GM12878 (cell line): ENCODE results near the gene ANKDD1B. TPM values are rescaled to one million over a fixed set of nuclear protein-coding genes. Genes with fewer than 3 reads are reported as not detected.

Experiments used
- ATAC-seq: fragments of 200-7000 bp; cut with Tn5 transposase; 3 replicates; pipeline ENCODE4 v1.9.1; 2020; ENCODE audit warnings: mild to moderate bottlenecking, moderate library complexity
- BruUV-seq: library from RNA; stranded (reverse); fragments of 400-500 nt; replicated peaks from 2 replicates; lab custom pipeline; 2021; lab: Mats Ljungman, UMichigan
- CTCF ChIA-PET: fragments of 300-600 bp; sonication (Branson Sonifier 250); formaldehyde crosslinking; extraction: SDS; loops from one replicate; lab custom pipeline; 2021; ENCODE audit warnings: inconsistent platforms; lab: Yijun Ruan, JAX
- POLR2A ChIA-PET: fragments of 350-600 bp; formaldehyde crosslinking; extraction: SDS; loops from one replicate; lab custom pipeline; 2021; ENCODE audit warnings: inconsistent platforms; lab: Charles Lee
- RAD21 ChIA-PET: fragments of 300-600 bp; sonication (Branson Sonifier 250); formaldehyde crosslinking; loops from one replicate; lab custom pipeline; 2023; ENCODE audit warnings: antibody characterized with exemption; ENCODE audit not compliant: unreplicated experiment; lab: Charles Lee
- SMC1A ChIA-PET: fragments of 300-600 bp; sonication (Branson Sonifier 250); formaldehyde crosslinking; loops from one replicate; lab custom pipeline; 2023; ENCODE audit not compliant: unreplicated experiment, uncharacterized antibody; lab: Charles Lee
- DNase-seq: peaks from one replicate; pipeline ENCODE4 v3.0.0-alpha.2; 2011; ENCODE audit warnings: low read depth, low spot score
- FAIRE-seq: peaks from 3 replicates; lab custom pipeline; 2011; peaks lifted over from hg19 to GRCh38; lab: Jason Lieb, UNC
- H2AFZ ChIP-seq: 2 replicates; pipeline ENCODE4 v1.6.0; 2011; ENCODE audit warnings: low read depth, low read length, control low read depth; ENCODE audit not compliant: control insufficient read depth
- H3K27ac ChIP-seq: 2 replicates; pipeline ENCODE4 v1.5.1; 2011; ENCODE audit warnings: control low read depth; ENCODE audit not compliant: control insufficient read depth, insufficient read depth
- H3K27me3 ChIP-seq, 2 experiments: replicated peaks in 1 of 2; 2 replicates each; pipeline versions ENCODE4 v1.6.0 to v1.6.1; 2011; ENCODE audit warnings: low read length in 1 of 2; ENCODE audit not compliant: control insufficient read depth in 2 of 2, insufficient read depth in 2 of 2
- H3K36me3 ChIP-seq, 2 experiments: 2 replicates each; pipeline ENCODE4 v1.5.1; 2011; ENCODE audit warnings: low read length in 1 of 2; ENCODE audit not compliant: control insufficient read depth in 2 of 2, insufficient read depth in 2 of 2
- H3K4me1 ChIP-seq: 2 replicates; pipeline ENCODE4 v1.6.1; 2011; ENCODE audit warnings: mild to moderate bottlenecking, low read length, moderate library complexity, mixed read lengths; ENCODE audit not compliant: control insufficient read depth, insufficient read depth
- H3K4me2 ChIP-seq: 2 replicates; pipeline ENCODE4 v1.6.0; 2011; ENCODE audit warnings: control low read depth; ENCODE audit not compliant: control insufficient read depth, insufficient read depth
- H3K4me3 ChIP-seq: fragments of 200-600 bp; sonication (generic); 2 replicates; pipeline ENCODE4 v1.5.1; 2016
- H3K79me2 ChIP-seq: 2 replicates; pipeline ENCODE4 v1.6.0; 2011; ENCODE audit warnings: low read length; ENCODE audit not compliant: control insufficient read depth, insufficient read depth
- H3K9ac ChIP-seq: 2 replicates; pipeline ENCODE4 v1.8.0; 2011; ENCODE audit warnings: low read length, control low read depth, mixed read lengths; ENCODE audit not compliant: control insufficient read depth, insufficient read depth
- H3K9me3 ChIP-seq: replicated peaks from 3 replicates; pipeline ENCODE4 v1.5.1; 2011; ENCODE audit warnings: mild to moderate bottlenecking, low read length; ENCODE audit not compliant: control insufficient read depth, insufficient read depth
- H4K20me1 ChIP-seq: 2 replicates; pipeline ENCODE4 v1.6.0; 2011; ENCODE audit not compliant: control insufficient read depth, insufficient read depth
- ATF7 ChIP-seq: fragments of 450-650 bp; IDR thresholded peaks from 2 replicates; pipeline ENCODE4 v1.6.1; 2016; ENCODE audit warnings: low read depth, mild to moderate bottlenecking
- CBX3 ChIP-seq: fragments of 200-600 bp; sonication (generic); IDR thresholded peaks from 2 replicates; pipeline ENCODE4 v1.6.1; 2016; ENCODE audit warnings: low read depth, borderline replicate concordance
- CEBPB ChIP-seq, 2 experiments: fragments of 150-350 bp in 1 of 2; IDR thresholded peaks; 2 replicates each; pipeline ENCODE4 v1.6.1; 2012 to 2014; ENCODE audit warnings: low read depth in 2 of 2, low read length in 2 of 2, borderline replicate concordance in 1 of 2, inconsistent platforms in 1 of 2
- IRF4 ChIP-seq: IDR thresholded peaks from 2 replicates; pipeline ENCODE4 v1.6.1; 2011; ENCODE audit warnings: low read depth, low read length
- KAT2A ChIP-seq: conservative IDR thresholded peaks from 2 replicates; pipeline ENCODE4 v1.6.1; 2011; ENCODE audit warnings: low read depth, low read length; ENCODE audit not compliant: control insufficient read depth
- PBX3 ChIP-seq: IDR thresholded peaks from 2 replicates; pipeline ENCODE4 v1.6.1; 2011; ENCODE audit warnings: mild to moderate bottlenecking, low read depth, low read length, moderate library complexity; ENCODE audit not compliant: insufficient replicate concordance
- SMAD1 ChIP-seq: fragments of 450-650 bp; IDR thresholded peaks from 2 replicates; pipeline ENCODE4 v1.6.1; 2018; ENCODE audit warnings: mild to moderate bottlenecking, low read depth; ENCODE audit not compliant: partially characterized antibody
- SMARCA5 ChIP-seq: fragments of 450-650 bp; IDR thresholded peaks from 2 replicates; pipeline ENCODE4 v1.6.1; 2017; ENCODE audit warnings: mild to moderate bottlenecking
- SMC3 ChIP-seq: IDR thresholded peaks from 2 replicates; pipeline ENCODE4 v1.6.1; 2011; ENCODE audit warnings: low read length, improper control_type of control experiment, borderline replicate concordance
- STAT3 ChIP-seq: IDR thresholded peaks from 2 replicates; pipeline ENCODE4 v1.6.1; 2011; ENCODE audit warnings: low read depth, low read length, improper control_type of control experiment
- TARDBP ChIP-seq: IDR thresholded peaks from 2 replicates; pipeline ENCODE4 v1.6.1; 2016; ENCODE audit warnings: borderline replicate concordance
- ZNF217 ChIP-seq: fragments of 450-650 bp; IDR thresholded peaks from 2 replicates; pipeline ENCODE4 v1.6.1; 2017; ENCODE audit warnings: antibody characterized with exemption, mild to moderate bottlenecking
- WGBS: methylation state at CpG from one replicate; pipeline ENCODE4 v1.1.6; 2016; ENCODE audit warnings: low lambda C conversion rate; ENCODE audit not compliant: insufficient replicate concordance, insufficient coverage; ENCODE audit errors: missing lambda C conversion rate; 5-methylcytosine and 5-hydroxymethylcytosine counted together
- in situ Hi-C: fragments of 300-500 bp; cut with MboI; formaldehyde crosslinking; loops from 9 replicates; pipeline ENCODE4 v1.14.3; 2018; ENCODE audit warnings: mixed read lengths
- intact Hi-C: fragments of 100-400 bp; cut with micrococcal nuclease; formaldehyde crosslinking; loops from one replicate; pipeline ENCODE4 v1.14.2; 2022; ENCODE audit not compliant: unreplicated experiment
- polyA plus RNA-seq, 11 experiments: library from polyadenylated mRNA; depleted of rRNA in 4 of 11; unstranded in 6 of 11; stranded (reverse) in 5 of 11; fragments of >200 nt; fragmentation: Nextera tagmentation in 4 of 11; fragmentation: Illumina TruSeq in 1 of 11; extraction: Ambion mirVana in 4 of 11; extraction: Trizol in 1 of 11; gene quantifications; 1 replicate in 1 of 11; 2 replicates in 10 of 11; pipeline versions ENCODE4 v1.2.1 to v1.2.3, GENCODE V29; 2011 to 2016; ENCODE audit warnings: inconsistent platforms in 2 of 11, missing spikeins in 2 of 11, low read depth in 1 of 11
- total RNA-seq, 4 experiments: library from RNA; depleted of rRNA in 3 of 4; stranded (reverse); fragments of >200 nt in 3 of 4; fragmentation: Illumina TruSeq in 1 of 4; extraction: Trizol in 1 of 4; gene quantifications; 2 replicates each; pipeline versions ENCODE4 v1.2.1 to v1.2.3, GENCODE V29; 2013 to 2021

ANKDD1B gene
- total and polyA plus RNA-seq, 10 of the 15 experiments (the other 5 are each of a cell fraction or from before 2014, with no cell fraction given): 0.34 to 2.4 (median 0.80) TPM

- TF ChIP-seq PBX3 (no peak), SMAD1 (peak; percentile 35), ATF7 (0 out of 2 replicates have a peak, but pooled peaks have one; percentile 61), CBX3 (no peak)
Observed at GRCh38 chr5:75668977-75669689, 57.9 kb downstream of the ANKDD1B start (continued).

- Histone ChIP-seq H3K4me1 (peaks cover 10% of the 10 kb centered on the region), H3K9ac (no peak overlapping the region), H2AFZ (no peak overlapping the region), H3K27ac (no peak overlapping the region), H3K79me2 (no peaks in the 10 kb centered on the region), H3K9me3 (no peaks in the 10 kb centered on the region), H3K27me3 (no peaks in the 10 kb centered on the region), H4K20me1 (0 out of 2 replicates have a peak, but pooled peaks cover 2% of the 10 kb centered on the region), H3K4me3 (no peak overlapping the region)
- ChIA-PET SMC1A (interaction anchor here (0.9 to 2.3 kb wide), 6 partner anchors 8 to 299 kb away, joined by 3 to 12 read pairs (median 4); no protein-coding TSS in a partner anchor), CTCF (interaction anchor here (2.4 kb wide), 1 partner anchor 10 kb away, joined by 24 read pairs; no protein-coding TSS in a partner anchor), RAD21 (interaction anchor here (2.4 to 2.6 kb wide), 2 partner anchors 96 to 433 kb away, joined by 15 to 22 read pairs; partner anchors contain the start of gene ANKRD31)
- ATAC-seq (no peak), DNase-seq (no peak)
- in situ Hi-C loops: no loop called here
- TF ChIP-seq PBX3 (no peak), STAT3 (no peak), SMAD1 (no peak), SMC3 (no peak), KAT2A (no peak), ZNF217 (no peak), IRF4 (no peak), SMARCA5 (no peak), TARDBP (no peak), CEBPB (IDR thresholded peaks at IDR 0.05; ENCODE audit: borderline replicate concordance in 1 of 2, low read depth in 2 of 2, low read length in 2 of 2) (no peak)
- TF ChIP-seq, all 136 proteins: peak for 0
- H3K4me2 ChIP-seq: no peak overlapping the region
- no peak for FAIRE-seq
- intact Hi-C loops: loop anchor here (10.0 kb wide), 1 partner anchor 626 kb away; no protein-coding TSS in a partner anchor
- BruUV-seq: no TSS peak
- POLR2A ChIA-PET: no interaction called here
- peaks cover 0 to 8% of the 10 kb centered on the region in 2 experiments; a peak in 2 of 4 replicates for H3K36me3 ChIP-seq
- WGBS: 79% methylated on average over 3 of the region's 3 CpGs
Observed at GRCh38 chr5:75670577-75670976, 59.3 kb downstream of the ANKDD1B start.
